ENCODE data around the gene NUP214. TPM values are rescaled to one million over a fixed set of nuclear protein-coding genes. Genes with fewer than 3 reads are reported as not detected.

The NUP214 gene
- total RNA-seq, 1 donor from 2014 or later: 24.7 TPM

- Histone ChIP-seq H3K36me3 (no peaks in the 10 kb centered on the region), H3K4me3 (no peak overlapping the region), H3K27ac (replicated peaks) (no peak overlapping the region), H3K27me3 (ENCODE audit: low read depth) (no peaks in the 10 kb centered on the region), H3K4me1 (no peaks in the 10 kb centered on the region), H3K9me3 (replicated peaks) (peaks cover 4% of the 10 kb centered on the region)
- TF ChIP-seq CTCF (IDR thresholded peaks at IDR 0.05; ENCODE audit: borderline replicate concordance): no peak
- intact Hi-C loops (cut with micrococcal nuclease): no loop called here
- DNase-seq: no peak
Observed at GRCh38 chr9:131246618-131247017, 121.2 kb downstream of the NUP214 start.

GRCh38 chr9:131252120-131252519 lies 126.7 kb downstream of the NUP214 start:
- TF ChIP-seq CTCF (IDR thresholded peaks at IDR 0.05; ENCODE audit: borderline replicate concordance): no peak
- Histone ChIP-seq H3K4me1 (peaks cover 39% of the 10 kb centered on the region), H3K27me3 (ENCODE audit: low read depth) (no peaks in the 10 kb centered on the region), H3K27ac (replicated peaks) (peak overlapping the region; percentile 87), H3K36me3 (no peaks in the 10 kb centered on the region), H3K9me3 (replicated peaks) (no peaks in the 10 kb centered on the region), H3K4me3 (peak overlapping the region; percentile 37)
- intact Hi-C loops (cut with micrococcal nuclease): no loop called here
- DNase-seq: no peak

GRCh38 chr9:131253891-131254491 lies 128.6 kb downstream of the NUP214 start:
- DNase-seq: peak; percentile 77
- peak overlapping the region; percentile 87 for H3K27ac ChIP-seq (replicated peaks)
- TF ChIP-seq CTCF (IDR thresholded peaks at IDR 0.05; ENCODE audit: borderline replicate concordance): no peak
- no peaks in the 10 kb centered on the region for H3K27me3 ChIP-seq (ENCODE audit: low read depth)
- intact Hi-C loops (cut with micrococcal nuclease): loop anchor here (2.0 kb wide), 1 partner anchor 23 kb away; the partner anchor contains the start of gene FAM78A
- peaks cover 7% of the 10 kb centered on the region for H3K36me3 ChIP-seq
- H3K4me3 ChIP-seq: no peak overlapping the region
- peaks cover 58% of the 10 kb centered on the region for H3K4me1 ChIP-seq
- no peaks in the 10 kb centered on the region for H3K9me3 ChIP-seq (replicated peaks)

GRCh38 chr9:131254626-131255025 lies 129.2 kb downstream of the NUP214 start:
- no peak for TF ChIP-seq CTCF (IDR thresholded peaks at IDR 0.05; ENCODE audit: borderline replicate concordance)
- peaks cover 13% of the 10 kb centered on the region for H3K36me3 ChIP-seq
- DNase-seq: no peak
- H3K27ac ChIP-seq (replicated peaks): peak overlapping the region; percentile 87
- no peak overlapping the region for H3K4me3 ChIP-seq
- H3K9me3 ChIP-seq (replicated peaks): no peaks in the 10 kb centered on the region
- H3K27me3 ChIP-seq (ENCODE audit: low read depth): no peaks in the 10 kb centered on the region
- peaks cover 64% of the 10 kb centered on the region for H3K4me1 ChIP-seq
- intact Hi-C loops (cut with micrococcal nuclease): loop anchor here (2.0 kb wide), 1 partner anchor 22 kb away; the partner anchor contains the start of gene FAM78A

- H3K36me3 ChIP-seq: peaks cover 24% of the 10 kb centered on the region
Observed at GRCh38 chr9:131255676-131256197, 130.4 kb downstream of the NUP214 start.

More at GRCh38 chr9:131255676-131256197, 130.4 kb downstream of the NUP214 start:
- Histone ChIP-seq H3K9me3 (replicated peaks) (no peaks in the 10 kb centered on the region), H3K27me3 (ENCODE audit: low read depth) (no peaks in the 10 kb centered on the region), H3K4me1 (peaks cover 73% of the 10 kb centered on the region), H3K4me3 (peak overlapping the region; percentile 19), H3K27ac (replicated peaks) (peak overlapping the region; percentile 87)
- no peak for DNase-seq
- intact Hi-C loops (cut with micrococcal nuclease): loop anchor here (2.0 kb wide), 1 partner anchor 21 kb away; the partner anchor contains the start of gene FAM78A
- TF ChIP-seq CTCF (IDR thresholded peaks at IDR 0.05; ENCODE audit: borderline replicate concordance): no peak

Data from left ventricle myocardium inferior (tissue), 1 donor.